Neural cell (in vitro differentiated cells): Measurements from ENCODE around the gene NAALADL1.

ENCODE experiments used
- CTCF ChIP-seq: fragments of 450-650 bp; IDR thresholded peaks from 2 replicates; pipeline ENCODE4 v1.5.1; 2014; ENCODE audit warnings: antibody characterized with exemption, mild to moderate bottlenecking, moderate library complexity; ENCODE audit not compliant: poor library complexity, severe bottlenecking
- POLR2AphosphoS5 ChIP-seq: IDR thresholded peaks from 2 replicates; pipeline ENCODE4 v1.6.1; 2012
- RAD21 ChIP-seq: fragments of 450-650 bp; conservative IDR thresholded peaks from 2 replicates; pipeline ENCODE4 v1.6.1; 2014; ENCODE audit warnings: antibody characterized with exemption, mild to moderate bottlenecking, moderate library complexity
- SMC3 ChIP-seq: fragments of 450-650 bp; conservative IDR thresholded peaks from 2 replicates; pipeline ENCODE4 v1.6.1; 2014; ENCODE audit warnings: antibody characterized with exemption, mild to moderate bottlenecking, moderate library complexity; ENCODE audit not compliant: poor library complexity
- TAF1 ChIP-seq: IDR thresholded peaks from 2 replicates; pipeline ENCODE4 v1.6.1; 2012; ENCODE audit warnings: low read depth

GRCh38 chr11:65014726-65015227 is 43.6 kb downstream of the NAALADL1 start:
- TF ChIP-seq RAD21 (no peak), CTCF (no peak), POLR2AphosphoS5 (no peak), SMC3 (no peak), TAF1 (no peak)
